Transverse colon (tissue), 4 donors: ENCODE measurements around the gene APOL3. TPM values are rescaled to one million over a fixed set of nuclear protein-coding genes. Genes with fewer than 3 reads are reported as not detected.

ENCODE experiments used
- DNase-seq: peaks from one replicate; pipeline ENCODE4 v3.0.0-alpha.2; 2019
- H3K27ac ChIP-seq, 4 donors: fragments of 200-600 bp; sonication (generic); 2 replicates each; pipeline ENCODE4 v1.5.1; 2016 to 2018; ENCODE audit warnings: inconsistent platforms in 4 of 4
- H3K27me3 ChIP-seq: fragments of 200-600 bp; sonication (generic); 2 replicates; pipeline ENCODE4 v1.5.1; 2017; ENCODE audit warnings: inconsistent platforms
- H3K36me3 ChIP-seq, 4 donors: fragments of 200-600 bp; sonication (generic); 2 replicates each; pipeline ENCODE4 v1.5.1; 2017 to 2019; ENCODE audit warnings: inconsistent platforms in 4 of 4
- H3K4me1 ChIP-seq, 4 donors: fragments of 200-600 bp; sonication (generic); 2 replicates each; pipeline ENCODE4 v1.5.1; 2017 to 2020; ENCODE audit warnings: inconsistent platforms in 4 of 4
- H3K4me3 ChIP-seq, 4 donors: fragments of 200-600 bp; sonication (generic); 1 replicate in 1 of 4; 2 replicates in 3 of 4; pipeline versions ENCODE4 v1.5.1 to v1.6.1; 2017 to 2019; ENCODE audit warnings: inconsistent platforms in 4 of 4
- H3K9me3 ChIP-seq, 2 donors: fragments of 200-600 bp; sonication (generic); 2 replicates each; pipeline ENCODE4 v1.5.1; 2017 to 2019; ENCODE audit warnings: inconsistent platforms in 2 of 2
- CTCF ChIP-seq, 5 experiments: fragments of 200-600 bp in 3 of 5; fragments of 450-650 bp in 2 of 5; sonication (generic) in 3 of 5; IDR thresholded peaks; 1 replicate in 2 of 5; 2 replicates in 3 of 5; pipeline ENCODE4 v1.5.1; 2016 to 2017; ENCODE audit warnings: antibody characterized with exemption in 5 of 5, inconsistent platforms in 3 of 5, mild to moderate bottlenecking in 2 of 5, moderate library complexity in 1 of 5
- EP300 ChIP-seq: sonication (generic); formaldehyde crosslinking; IDR thresholded peaks from one replicate; pipeline ENCODE4 v1.6.1; 2017; ENCODE audit warnings: antibody characterized with exemption, low read depth
- POLR2A ChIP-seq: fragments of 450-650 bp; IDR thresholded peaks from one replicate; pipeline ENCODE4 v1.6.1; 2016; ENCODE audit warnings: antibody characterized with exemption, mild to moderate bottlenecking, moderate library complexity
- POLR2AphosphoS5 ChIP-seq, 3 donors: sonication (generic); formaldehyde crosslinking; IDR thresholded peaks; one replicate each; pipeline ENCODE4 v1.6.1; 2016; ENCODE audit warnings: antibody characterized with exemption in 3 of 3
- whole genome bisulfite sequencing, 2 donors: methylation state at CpG; one replicate each; pipeline ENCODE4 v1.1.5; 2018; ENCODE audit warnings: low coverage in 1 of 2; 5-methylcytosine and 5-hydroxymethylcytosine counted together
- in situ Hi-C, 4 donors: fragments of 200-750 bp; cut with MboI; loops; one replicate each; pipeline versions ENCODE4 v1.15.0 to v1.15.1; 2017; ENCODE audit warnings: low sequenced_read_pairs in 3 of 4, low pct_ligation_motif_present in 1 of 4, low pct_unique_long_range_greater_than_20kb in 1 of 4
- intact Hi-C: fragments of 100-400 bp; cut with DNase I; formaldehyde crosslinking; loops from one replicate; pipeline ENCODE4 v1.15.1; 2023; ENCODE audit warnings: low total_unique reads
- total RNA-seq, 4 donors: library from RNA; depleted of rRNA; stranded (reverse); fragments of >200 nt; gene quantifications; one replicate each; pipeline ENCODE4 v1.1.0, GENCODE V29; 2016

Gene APOL3
- total RNA-seq, 4 donors from 2014 or later = 8.7 to 53.9 (median 19.4) TPM

- H3K9me3 ChIP-seq = no peaks in the 10 kb centered on the region
- intact Hi-C loops (no loop called here), in situ Hi-C loops (loop anchor here in 3 of 4 donors (5.0 to 25.0 kb wide), 2 partner anchors 42 to 303 kb away; partner anchors contain the start of gene TXN2 (in 2 of the 3))
- H3K27ac ChIP-seq = no peak overlapping the region
- no peaks in the 10 kb centered on the region for H3K4me1 ChIP-seq
- H3K36me3 ChIP-seq = no peaks in the 10 kb centered on the region
- H3K4me3 ChIP-seq = no peak overlapping the region
- DNase-seq = no peak
- TF ChIP-seq POLR2AphosphoS5 (IDR thresholded peaks at IDR 0.05) = no peak
- TF ChIP-seq EP300 = no peak
- no peak for TF ChIP-seq CTCF (IDR thresholded peaks at IDR 0.05)
- no peak for TF ChIP-seq POLR2A
- no peaks in the 10 kb centered on the region for H3K27me3 ChIP-seq
- WGBS, 2 donors = 56 to 80% methylated on average over 3 to 10 of the region's 10 CpGs
Observed at GRCh38 chr22:36184433-36185025, 24.0 kb upstream of the APOL3 start.

- no peak for TF ChIP-seq CTCF (IDR thresholded peaks at IDR 0.05)
- TF ChIP-seq EP300 = no peak
- no peak for TF ChIP-seq POLR2AphosphoS5 (IDR thresholded peaks at IDR 0.05)
- no peak for TF ChIP-seq POLR2A
- H3K9me3 ChIP-seq = no peaks in the 10 kb centered on the region
- in situ Hi-C loops = loop anchor here in 3 of 4 donors (5.0 to 25.0 kb wide), 2 partner anchors 41 to 304 kb away; partner anchors contain the start of gene TXN2 (in 2 of the 3)
- H3K27ac ChIP-seq = no peak overlapping the region
- 93% methylated on average over 7 of the region's 7 CpGs; no CpG with 5 or more reads in 1 of the 2 donors for WGBS, 2 donors
- no peak for DNase-seq
- H3K4me1 ChIP-seq = no peaks in the 10 kb centered on the region
- H3K27me3 ChIP-seq = no peaks in the 10 kb centered on the region
- intact Hi-C loops = no loop called here
- H3K4me3 ChIP-seq = no peak overlapping the region
- H3K36me3 ChIP-seq = no peaks in the 10 kb centered on the region
Observed at GRCh38 chr22:36183446-36183845, 22.9 kb upstream of the APOL3 start.

- TF ChIP-seq EP300 (no peak), POLR2A (no peak), POLR2AphosphoS5 (IDR thresholded peaks at IDR 0.05) (no peak), CTCF (IDR thresholded peaks at IDR 0.05) (no peak)
- no peak overlapping the region for H3K27ac ChIP-seq
- H3K9me3 ChIP-seq = no peaks in the 10 kb centered on the region
- DNase-seq = no peak
- H3K36me3 ChIP-seq = no peaks in the 10 kb centered on the region
- 90 to 93% methylated on average over 3 to 6 of the region's 6 CpGs for WGBS, 2 donors
- H3K4me1 ChIP-seq = no peaks in the 10 kb centered on the region
- no peak overlapping the region for H3K4me3 ChIP-seq
- intact Hi-C loops = no loop called here
- in situ Hi-C loops = loop anchor here in 3 of 4 donors (5.0 to 25.0 kb wide), 2 partner anchors 41 to 304 kb away; partner anchors contain the start of gene TXN2 (in 2 of the 3)
- H3K27me3 ChIP-seq = no peaks in the 10 kb centered on the region
Observed at GRCh38 chr22:36182857-36183256, 22.3 kb upstream of the APOL3 start.

- no peak overlapping the region for H3K4me3 ChIP-seq
- no peaks in the 10 kb centered on the region for H3K4me1 ChIP-seq
- H3K36me3 ChIP-seq = no peaks in the 10 kb centered on the region
- TF ChIP-seq POLR2AphosphoS5 (IDR thresholded peaks at IDR 0.05) = no peak
- no peak for TF ChIP-seq EP300
- TF ChIP-seq POLR2A = no peak
- no peak for TF ChIP-seq CTCF (IDR thresholded peaks at IDR 0.05)
- DNase-seq = no peak
- 83% methylated on average over 7 of the region's 7 CpGs; no CpG with 5 or more reads in 1 of the 2 donors for WGBS, 2 donors
- no peak overlapping the region for H3K27ac ChIP-seq
- no peaks in the 10 kb centered on the region for H3K27me3 ChIP-seq
- no peaks in the 10 kb centered on the region for H3K9me3 ChIP-seq
- in situ Hi-C loops (loop anchor here in 3 of 4 donors (5.0 to 25.0 kb wide), 2 partner anchors 40 to 305 kb away; partner anchors contain the start of gene TXN2 (in 2 of the 3)), intact Hi-C loops (no loop called here)
Observed at GRCh38 chr22:36182056-36182455, 21.5 kb upstream of the APOL3 start.
